ENCODE results near the gene KANSL2. TPM values are rescaled to one million over a fixed set of nuclear protein-coding genes. Genes with fewer than 3 reads are reported as not detected.

The KANSL2 gene
- total and polyA plus RNA-seq, 9 of the 15 experiments (the other 6 are each of a cell fraction or from before 2014, with no cell fraction given), result 41.1 to 89.8 (median 55.4) TPM

DNA sequence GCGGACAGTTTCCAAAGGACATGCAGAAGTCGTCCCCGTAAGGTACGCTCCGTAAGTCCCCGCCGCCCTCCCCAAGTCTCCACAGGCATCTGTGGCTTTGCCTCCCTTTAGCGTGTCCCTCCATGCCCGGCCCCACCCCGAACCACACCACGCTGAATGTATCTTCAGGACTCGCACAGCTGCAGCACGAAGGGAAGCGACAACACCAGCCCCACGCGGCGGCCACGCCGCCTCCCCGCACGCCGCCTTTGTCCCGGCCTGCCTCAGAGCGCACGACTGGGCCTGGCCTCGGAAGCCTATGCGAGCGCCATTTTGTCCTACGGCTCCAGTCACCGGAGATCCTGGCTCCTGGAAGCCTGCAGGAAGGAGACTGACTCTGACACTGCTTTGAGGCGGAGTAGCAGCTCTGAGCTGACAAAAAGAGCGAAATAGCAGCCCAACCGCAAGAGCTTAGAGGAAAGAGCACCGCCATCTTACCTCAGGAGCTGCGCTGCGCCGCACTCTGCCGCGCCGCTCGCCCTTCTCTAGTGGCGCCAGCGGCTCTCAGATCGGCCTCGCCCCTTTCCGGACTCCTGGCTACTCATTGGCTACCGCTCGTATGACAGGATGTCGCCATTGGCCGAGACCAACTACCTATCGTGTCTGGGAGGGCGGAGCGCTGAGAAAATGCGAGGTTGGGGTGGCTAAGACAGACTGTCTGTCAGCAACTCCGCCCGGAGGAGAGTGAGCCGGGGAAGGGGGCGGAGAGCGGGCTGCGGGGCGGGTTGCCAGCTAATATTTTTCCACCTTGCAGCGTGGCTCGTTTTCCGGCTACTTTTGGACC, at the start of gene KANSL2 (continued):
- TF ChIP-seq, protein P1, sequence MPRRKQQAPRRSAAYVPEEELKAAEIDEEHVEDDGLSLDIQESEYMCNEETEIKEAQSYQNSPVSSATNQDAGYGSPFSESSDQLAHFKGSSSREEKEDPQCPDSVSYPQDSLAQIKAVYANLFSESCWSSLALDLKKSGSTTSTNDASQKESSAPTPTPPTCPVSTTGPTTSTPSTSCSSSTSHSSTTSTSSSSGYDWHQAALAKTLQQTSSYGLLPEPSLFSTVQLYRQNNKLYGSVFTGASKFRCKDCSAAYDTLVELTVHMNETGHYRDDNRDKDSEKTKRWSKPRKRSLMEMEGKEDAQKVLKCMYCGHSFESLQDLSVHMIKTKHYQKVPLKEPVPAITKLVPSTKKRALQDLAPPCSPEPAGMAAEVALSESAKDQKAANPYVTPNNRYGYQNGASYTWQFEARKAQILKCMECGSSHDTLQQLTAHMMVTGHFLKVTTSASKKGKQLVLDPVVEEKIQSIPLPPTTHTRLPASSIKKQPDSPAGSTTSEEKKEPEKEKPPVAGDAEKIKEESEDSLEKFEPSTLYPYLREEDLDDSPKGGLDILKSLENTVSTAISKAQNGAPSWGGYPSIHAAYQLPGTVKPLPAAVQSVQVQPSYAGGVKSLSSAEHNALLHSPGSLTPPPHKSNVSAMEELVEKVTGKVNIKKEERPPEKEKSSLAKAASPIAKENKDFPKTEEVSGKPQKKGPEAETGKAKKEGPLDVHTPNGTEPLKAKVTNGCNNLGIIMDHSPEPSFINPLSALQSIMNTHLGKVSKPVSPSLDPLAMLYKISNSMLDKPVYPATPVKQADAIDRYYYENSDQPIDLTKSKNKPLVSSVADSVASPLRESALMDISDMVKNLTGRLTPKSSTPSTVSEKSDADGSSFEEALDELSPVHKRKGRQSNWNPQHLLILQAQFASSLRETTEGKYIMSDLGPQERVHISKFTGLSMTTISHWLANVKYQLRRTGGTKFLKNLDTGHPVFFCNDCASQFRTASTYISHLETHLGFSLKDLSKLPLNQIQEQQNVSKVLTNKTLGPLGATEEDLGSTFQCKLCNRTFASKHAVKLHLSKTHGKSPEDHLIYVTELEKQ (CRISPR knock-in tag; IDR thresholded peaks at IDR 0.05), result no peak
- no peak for TF ChIP-seq U2AF2 (optimal IDR thresholded peaks at IDR 0.05; ENCODE audit: low read depth, low read length)
- TF ChIP-seq, protein P2, sequence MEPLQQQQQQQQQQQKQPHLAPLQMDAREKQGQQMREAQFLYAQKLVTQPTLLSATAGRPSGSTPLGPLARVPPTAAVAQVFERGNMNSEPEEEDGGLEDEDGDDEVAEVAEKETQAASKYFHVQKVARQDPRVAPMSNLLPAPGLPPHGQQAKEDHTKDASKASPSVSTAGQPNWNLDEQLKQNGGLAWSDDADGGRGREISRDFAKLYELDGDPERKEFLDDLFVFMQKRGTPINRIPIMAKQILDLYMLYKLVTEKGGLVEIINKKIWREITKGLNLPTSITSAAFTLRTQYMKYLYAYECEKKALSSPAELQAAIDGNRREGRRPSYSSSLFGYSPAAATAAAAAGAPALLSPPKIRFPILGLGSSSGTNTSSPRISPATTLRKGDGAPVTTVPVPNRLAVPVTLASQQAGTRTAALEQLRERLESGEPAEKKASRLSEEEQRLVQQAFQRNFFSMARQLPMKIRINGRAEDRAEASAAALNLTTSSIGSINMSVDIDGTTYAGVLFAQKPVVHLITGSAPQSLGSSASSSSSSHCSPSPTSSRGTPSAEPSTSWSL (CRISPR knock-in tag; IDR thresholded peaks at IDR 0.05; ENCODE audit: borderline replicate concordance), result no peak
- TF ChIP-seq EGR1 (conservative IDR thresholded peaks at IDR 0.05), result peak; percentile 44
- peak in 1 of 2 experiments; percentile 78; a peak in 2 of 4 replicates for TF ChIP-seq ZMIZ1 (IDR thresholded peaks at IDR 0.05; ENCODE audit: low read depth in 2 of 2, low read length in 2 of 2)
- TF ChIP-seq KDM5B (IDR thresholded peaks at IDR 0.05; ENCODE audit: insufficient replicate concordance, low read depth, low read length), result peak; percentile 99
- no peak for TF ChIP-seq XRCC5 (IDR thresholded peaks at IDR 0.05; ENCODE audit: low read depth, low read length)
- TF ChIP-seq ZNF316 (IDR thresholded peaks at IDR 0.05), result peak; percentile 1; the same call in 1 of the 2 replicates
- TF ChIP-seq ZNF23 (CRISPR knock-in tag; IDR thresholded peaks at IDR 0.05), result no peak
- TF ChIP-seq ZNF217 (CRISPR knock-in tag; IDR thresholded peaks at IDR 0.05), result no peak
- TF ChIP-seq RBBP5 (IDR thresholded peaks at IDR 0.05; ENCODE audit: borderline replicate concordance, insufficient read depth, low read length, poor library complexity, severe bottlenecking), result peak; percentile 97
- no peak for TF ChIP-seq GATAD2A (IDR thresholded peaks at IDR 0.05)
- TF ChIP-seq ZNF584 (CRISPR knock-in tag; IDR thresholded peaks at IDR 0.05; ENCODE audit: low read depth), result no peak
- TF ChIP-seq ZC3H4 (CRISPR knock-in tag; IDR thresholded peaks at IDR 0.05; ENCODE audit: borderline replicate concordance), result no peak; the same call in 1 of the 2 replicates
- TF ChIP-seq, protein P3, sequence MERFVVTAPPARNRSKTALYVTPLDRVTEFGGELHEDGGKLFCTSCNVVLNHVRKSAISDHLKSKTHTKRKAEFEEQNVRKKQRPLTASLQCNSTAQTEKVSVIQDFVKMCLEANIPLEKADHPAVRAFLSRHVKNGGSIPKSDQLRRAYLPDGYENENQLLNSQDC (CRISPR knock-in tag; IDR thresholded peaks at IDR 0.05), result 0 out of 2 replicates have a peak, but pooled peaks have one; percentile 50
- TF ChIP-seq TAF9B (IDR thresholded peaks at IDR 0.05; ENCODE audit: partially characterized antibody), result peak; percentile 96
- no peak for TF ChIP-seq ZNF57 (CRISPR knock-in tag; IDR thresholded peaks at IDR 0.05)

All from K562 (cell line).